Liver (tissue), 9 donors: ENCODE results near the gene OR52I1. TPM values are rescaled to one million over a fixed set of nuclear protein-coding genes. Genes with fewer than 3 reads are reported as not detected.

Source experiments
- DNase-seq: peaks from one replicate; pipeline ENCODE4 v3.0.0-alpha.2; 2017; ENCODE audit warnings: low spot score
- H3K27ac ChIP-seq, 2 donors: one replicate each; pipeline ENCODE4 v1.7.0; 2013; ENCODE audit warnings: inconsistent platforms in 2 of 2, low read length in 2 of 2, control low read depth in 1 of 2, low read depth in 1 of 2, mild to moderate bottlenecking in 1 of 2
- H3K27me3 ChIP-seq, 4 donors: one replicate each; pipeline versions ENCODE4 v1.6.1 to v1.7.0; 2013; ENCODE audit warnings: low read length in 3 of 4, inconsistent platforms in 1 of 4, mild to moderate bottlenecking in 1 of 4, moderate library complexity in 1 of 4; ENCODE audit not compliant: control insufficient read depth in 4 of 4, insufficient read depth in 4 of 4
- H3K36me3 ChIP-seq, 4 donors: one replicate each; pipeline versions ENCODE4 v1.6.1 to v1.7.0; 2013; ENCODE audit warnings: low read length in 3 of 4, mild to moderate bottlenecking in 3 of 4, low read depth in 1 of 4, moderate library complexity in 1 of 4; ENCODE audit not compliant: control insufficient read depth in 4 of 4, insufficient read depth in 3 of 4
- H3K4me1 ChIP-seq, 4 donors: one replicate each; pipeline versions ENCODE4 v1.6.1 to v1.7.0; 2013; ENCODE audit warnings: low read length in 3 of 4, mild to moderate bottlenecking in 3 of 4, moderate library complexity in 1 of 4; ENCODE audit not compliant: control insufficient read depth in 4 of 4, insufficient read depth in 4 of 4
- H3K4me3 ChIP-seq, 3 donors: one replicate each; pipeline versions ENCODE4 v1.6.1 to v1.7.0; 2013; ENCODE audit warnings: low read length in 3 of 3, control low read depth in 1 of 3, low read depth in 1 of 3, mild to moderate bottlenecking in 1 of 3
- H3K9ac ChIP-seq, 2 donors: one replicate each; pipeline ENCODE4 v1.7.0; 2013; ENCODE audit warnings: low read length in 2 of 2, mild to moderate bottlenecking in 2 of 2, moderate library complexity in 2 of 2, control low read depth in 1 of 2, low read depth in 1 of 2
- H3K9me3 ChIP-seq, 4 donors: one replicate each; pipeline versions ENCODE4 v1.6.1 to v1.7.0; 2013; ENCODE audit warnings: low read length in 3 of 4; ENCODE audit not compliant: control insufficient read depth in 4 of 4
- ATF3 ChIP-seq: IDR thresholded peaks from 2 replicates; pipeline ENCODE4 v1.6.1; 2016; ENCODE audit warnings: antibody characterized with exemption
- CTCF ChIP-seq: fragments of 150-350 bp; IDR thresholded peaks from 2 replicates; pipeline ENCODE4 v1.5.1; 2017; ENCODE audit warnings: improper control_type of control experiment, low read depth, low read length; ENCODE audit not compliant: missing input control
- EGR1 ChIP-seq, 2 donors: IDR thresholded peaks; 2 replicates each; pipeline ENCODE4 v1.6.1; 2016 to 2018; ENCODE audit warnings: antibody characterized with exemption in 2 of 2, low read depth in 2 of 2
- FOXA1 ChIP-seq: IDR thresholded peaks from 2 replicates; pipeline ENCODE4 v1.6.1; 2016; ENCODE audit warnings: antibody characterized with exemption
- FOXA2 ChIP-seq: IDR thresholded peaks from 2 replicates; pipeline ENCODE4 v1.6.1; 2016; ENCODE audit warnings: antibody characterized with exemption
- GABPA ChIP-seq, 2 donors: IDR thresholded peaks in 1 of 2; conservative IDR thresholded peaks in 1 of 2; 2 replicates each; pipeline ENCODE4 v1.6.1; 2016; ENCODE audit warnings: antibody characterized with exemption in 2 of 2, mild to moderate bottlenecking in 1 of 2, moderate library complexity in 1 of 2
- HNF4A ChIP-seq, 2 donors: conservative IDR thresholded peaks; 2 replicates each; pipeline ENCODE4 v1.6.1; 2016; ENCODE audit warnings: antibody characterized with exemption in 2 of 2, mild to moderate bottlenecking in 2 of 2
- HNF4G ChIP-seq: IDR thresholded peaks from 2 replicates; pipeline ENCODE4 v1.6.1; 2016; ENCODE audit warnings: antibody characterized with exemption
- JUND ChIP-seq, 2 donors: IDR thresholded peaks; 2 replicates each; pipeline ENCODE4 v1.6.1; 2016; ENCODE audit warnings: antibody characterized with exemption in 2 of 2
- MAX ChIP-seq: IDR thresholded peaks from 2 replicates; pipeline ENCODE4 v1.6.1; 2016; ENCODE audit warnings: antibody characterized with exemption
- NR2F2 ChIP-seq: IDR thresholded peaks from 2 replicates; pipeline ENCODE4 v1.6.1; 2016; ENCODE audit warnings: antibody characterized with exemption
- RAD21 ChIP-seq, 2 donors: IDR thresholded peaks; 2 replicates each; pipeline ENCODE4 v1.6.1; 2016; ENCODE audit warnings: antibody characterized with exemption in 2 of 2, mild to moderate bottlenecking in 2 of 2
- REST ChIP-seq: IDR thresholded peaks from 2 replicates; pipeline ENCODE4 v1.6.1; 2016; ENCODE audit warnings: antibody characterized with exemption, mild to moderate bottlenecking
- RXRA ChIP-seq, 2 donors: IDR thresholded peaks; 2 replicates each; pipeline ENCODE4 v1.6.1; 2017 to 2018; ENCODE audit warnings: antibody characterized with exemption in 2 of 2, mild to moderate bottlenecking in 1 of 2
- SP1 ChIP-seq: IDR thresholded peaks from 2 replicates; pipeline ENCODE4 v1.6.1; 2018; ENCODE audit warnings: antibody characterized with exemption, mild to moderate bottlenecking
- TAF1 ChIP-seq: conservative IDR thresholded peaks from 2 replicates; pipeline ENCODE4 v1.6.1; 2016; ENCODE audit warnings: antibody characterized with exemption, mild to moderate bottlenecking
- YY1 ChIP-seq: IDR thresholded peaks from 2 replicates; pipeline ENCODE4 v1.6.1; 2016; ENCODE audit warnings: antibody characterized with exemption, mild to moderate bottlenecking
- ZBTB33 ChIP-seq: IDR thresholded peaks from 2 replicates; pipeline ENCODE4 v1.6.1; 2016; ENCODE audit warnings: antibody characterized with exemption
- WGBS: extraction: QIAGEN DNeasy Blood & Tissue Kit; methylation state at CpG from one replicate; pipeline ENCODE4 v1.1.7; 2013; 5-methylcytosine and 5-hydroxymethylcytosine counted together
- polyA plus RNA-seq, 2 donors: library from polyadenylated mRNA; stranded (reverse) in 1 of 2; unstranded in 1 of 2; fragments of 200-250 nt in 1 of 2; fragments of >200 nt in 1 of 2; fragmentation: Nextera tagmentation in 1 of 2; extraction: Ambion mirVana in 1 of 2; gene quantifications; one replicate each; pipeline versions ENCODE4 v1.2.1 to v1.2.3, GENCODE V29; 2013 to 2015
- total RNA-seq, 2 donors: library from RNA; depleted of rRNA; stranded (reverse); fragments of >200 nt; gene quantifications; one replicate each; pipeline ENCODE4 v1.2.3, GENCODE V29; 2014
- donor health status: healthy.
- donor health status: healthy.
- donor health status: healthy.
- donor health status: healthy.
- donor health status: healthy.

Gene OR52I1
- total and polyA plus RNA-seq, 4 donors: not detected

- no peaks in the 10 kb centered on the region for H3K9me3 ChIP-seq
- no peak overlapping the region for H3K27ac ChIP-seq
- peaks cover 0 to 6% (median 0%) of the 10 kb centered on the region in 4 donors for H3K27me3 ChIP-seq
- DNase-seq: no peak
- H3K4me3 ChIP-seq: no peak overlapping the region
- no peak for TF ChIP-seq NR2F2
- no peak for TF ChIP-seq RXRA (IDR thresholded peaks at IDR 0.05)
- TF ChIP-seq SP1: no peak
- TF ChIP-seq GABPA (IDR thresholded peaks at IDR 0.05 in 1 of 2, conservative IDR thresholded peaks at IDR 0.05 in 1 of 2): no peak
- no peak for TF ChIP-seq CTCF
- no peak for TF ChIP-seq TAF1
- no peak for TF ChIP-seq RAD21 (IDR thresholded peaks at IDR 0.05)
- TF ChIP-seq JUND (IDR thresholded peaks at IDR 0.05): no peak
- no peak for TF ChIP-seq ZBTB33
- TF ChIP-seq MAX: no peak
- TF ChIP-seq FOXA1: no peak
- TF ChIP-seq FOXA2: no peak
- TF ChIP-seq ATF3: no peak
- TF ChIP-seq HNF4G: no peak
- TF ChIP-seq HNF4A (conservative IDR thresholded peaks at IDR 0.05): no peak
- no peak for TF ChIP-seq REST
- TF ChIP-seq YY1: no peak
- no peak for TF ChIP-seq EGR1 (IDR thresholded peaks at IDR 0.05; ENCODE audit: low read depth in 2 of 2)
- H3K4me1 ChIP-seq: peaks cover 0 to 3% (median 2%) of the 10 kb centered on the region in 4 donors
- WGBS: 65% methylated on average over 2 of the region's 2 CpGs
- no peak overlapping the region for H3K9ac ChIP-seq
- H3K36me3 ChIP-seq: no peaks in the 10 kb centered on the region
Observed at GRCh38 chr11:4636136-4636535, 42.3 kb downstream of the OR52I1 start.
